GM20431 (cell line): ENCODE data around the gene TRIB2.

Experiments
- in situ Hi-C: fragments of 300-500 bp; cut with MseI, MboI; formaldehyde crosslinking; loops from one replicate; pipeline ENCODE4 v1.15.0; 2020; ENCODE audit warnings: low sequenced_read_pairs; ENCODE audit not compliant: unreplicated experiment

Gene TRIB2

GRCh38 chr2:12694990-12695774 is 21.6 kb upstream of the TRIB2 start:
- in situ Hi-C loops: no loop called here

GRCh38 chr2:12697617-12698016 is 19.1 kb upstream of the TRIB2 start:
- in situ Hi-C loops: no loop called here

GRCh38 chr2:12700989-12701388 is 15.7 kb upstream of the TRIB2 start:
- in situ Hi-C loops: no loop called here

- in situ Hi-C loops: no loop called here
These were observed 15.0 kb upstream of the TRIB2 start for GRCh38 chr2:12701786-12702167.

GRCh38 chr2:12702168-12703121 is 14.3 kb upstream of the TRIB2 start:
- in situ Hi-C loops: no loop called here

- in situ Hi-C loops: no loop called here
These were observed 12.4 kb upstream of the TRIB2 start for GRCh38 chr2:12704378-12704777.

GRCh38 chr2:12705230-12705629 is 11.5 kb upstream of the TRIB2 start:
- in situ Hi-C loops: no loop called here

- in situ Hi-C loops: no loop called here
These were observed 11.0 kb upstream of the TRIB2 start for GRCh38 chr2:12705742-12706141.

- in situ Hi-C loops: no loop called here
These were observed 8.1 kb upstream of the TRIB2 start for GRCh38 chr2:12708508-12709206.

GRCh38 chr2:12709207-12709522 is 7.6 kb upstream of the TRIB2 start:
- in situ Hi-C loops: no loop called here

GRCh38 chr2:12710301-12710700 is 6.4 kb upstream of the TRIB2 start:
- in situ Hi-C loops: no loop called here

GRCh38 chr2:12711339-12711738 is 5.4 kb upstream of the TRIB2 start:
- in situ Hi-C loops: no loop called here

GRCh38 chr2:12712881-12713280 is 3.9 kb upstream of the TRIB2 start:
- in situ Hi-C loops: no loop called here

- in situ Hi-C loops: no loop called here
These were observed 2.1 kb upstream of the TRIB2 start for GRCh38 chr2:12714391-12715221.

GRCh38 chr2:12715258-12716031 is 1.3 kb upstream of the TRIB2 start:
- in situ Hi-C loops: no loop called here

- in situ Hi-C loops: no loop called here
These were observed 779 bp upstream of the TRIB2 start for GRCh38 chr2:12716032-12716281.

GRCh38 chr2:12717191-12718014 is 667 bp downstream of the TRIB2 start:
- in situ Hi-C loops: no loop called here

GRCh38 chr2:12718015-12718671 is 1.4 kb downstream of the TRIB2 start:
- in situ Hi-C loops: no loop called here
